ENCODE data around the gene C3orf20.

DNA sequence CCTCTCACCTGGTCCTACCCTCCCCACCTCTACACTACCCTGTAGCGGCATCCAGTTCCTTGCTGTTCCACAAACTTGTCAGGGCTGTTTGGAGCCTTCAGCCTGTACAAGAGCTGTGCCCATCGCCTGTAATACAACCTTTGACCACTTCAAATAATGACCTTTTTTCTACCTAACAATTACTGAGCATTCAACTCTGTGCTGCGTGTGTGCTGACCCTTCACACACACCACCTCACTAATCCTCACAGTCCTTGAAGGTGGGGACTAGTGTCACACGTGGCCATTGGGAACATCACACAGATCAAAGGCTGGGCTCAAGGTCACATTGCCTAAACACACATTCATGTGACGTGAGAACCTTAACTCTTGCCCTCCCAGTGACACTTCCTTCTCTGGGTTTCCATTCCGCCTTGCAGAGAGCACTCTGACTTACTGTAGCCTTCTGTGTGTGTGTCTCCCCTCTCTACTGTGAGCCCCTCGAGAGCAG lies 3.1 kb downstream of the C3orf20 start:
- TF ChIP-seq SUZ12 (IDR thresholded peaks at IDR 0.05; ENCODE audit: extremely low read depth, insufficient read depth, insufficient read length) (no peak), ZNF274 (IDR thresholded peaks at IDR 0.05; ENCODE audit: low read depth, low read length) (no peak)
